ENCODE data around the gene ULBP3. TPM values are rescaled to one million over a fixed set of nuclear protein-coding genes. Genes with fewer than 3 reads are reported as not detected.
A peak's percentile ranks its signal among the peaks of the same experiment; 100 is the strongest.
"Not testable (repeated sequence)": the region's sequence is repeated elsewhere in the genome, so short reads cannot be mapped to it uniquely, and the experiment has no call there.

ULBP3 gene
- total RNA-seq, 2 donors from 2014 or later, result 1.1 TPM

DNA sequence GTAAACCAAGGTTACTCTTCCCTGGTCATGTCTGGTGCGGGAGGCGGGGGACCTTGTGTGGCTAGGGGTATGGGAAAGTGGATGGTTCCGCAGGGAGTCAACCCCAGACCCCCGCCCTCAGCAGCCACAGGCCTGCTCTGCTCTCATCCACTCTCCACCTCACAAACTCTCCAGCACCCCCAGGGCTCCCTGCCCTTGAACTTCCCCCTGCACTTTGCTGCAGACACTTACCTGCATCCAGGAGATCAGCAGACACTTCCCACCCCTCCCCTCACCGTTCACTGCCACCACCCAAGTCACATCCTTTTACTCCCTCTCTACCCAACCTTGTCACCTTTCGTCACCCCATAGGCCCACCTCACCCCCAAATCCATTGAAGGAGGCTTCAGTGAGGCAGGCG lies 39.6 kb downstream of the ULBP3 start:
- Mint-ChIP-seq H3K4me3 (no peak overlapping the region), H3K27me3 (ENCODE audit: low read depth) (peaks cover 83% of the 10 kb centered on the region), H3K27ac (no peak overlapping the region), H3K36me3 (ENCODE audit: insufficient read depth in 2 of 2) (no peaks in the 10 kb centered on the region), H3K9me3 (no peaks in the 10 kb centered on the region), H3K4me1 (ENCODE audit: low read depth) (peaks cover 51% of the 10 kb centered on the region)
- ATAC-seq (replicated peaks in 1 of 2) (no peak), DNase-seq (no peak)

DNA sequence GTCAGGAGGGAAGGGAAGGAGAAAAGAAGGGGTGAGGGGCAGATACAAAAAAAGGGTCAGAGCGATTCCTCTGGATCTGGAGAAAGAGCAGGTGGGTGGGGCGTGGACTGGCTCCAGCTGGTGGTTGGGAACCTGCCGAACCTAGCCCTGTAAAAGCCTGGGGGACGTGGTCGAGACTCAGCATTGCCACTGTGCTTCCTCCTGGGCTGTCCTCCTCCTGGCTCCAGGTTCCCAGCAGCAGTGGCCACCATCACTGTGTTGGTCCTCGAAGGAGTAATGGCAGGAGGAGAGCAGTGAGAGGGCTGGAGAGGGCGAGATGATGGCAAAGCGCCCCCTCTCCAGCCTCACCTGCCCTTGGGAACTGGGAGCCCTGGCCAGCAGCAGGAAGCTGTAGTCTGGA lies 40.1 kb downstream of the ULBP3 start:
- Mint-ChIP-seq H3K27ac (no peak overlapping the region), H3K4me3 (no peak overlapping the region), H3K27me3 (ENCODE audit: low read depth) (peaks cover 82% of the 10 kb centered on the region), H3K9me3 (no peaks in the 10 kb centered on the region), H3K4me1 (ENCODE audit: low read depth) (peaks cover 51% of the 10 kb centered on the region), H3K36me3 (ENCODE audit: insufficient read depth in 2 of 2) (no peaks in the 10 kb centered on the region)
- DNase-seq (no peak), ATAC-seq (replicated peaks in 1 of 2) (no peak)

DNA sequence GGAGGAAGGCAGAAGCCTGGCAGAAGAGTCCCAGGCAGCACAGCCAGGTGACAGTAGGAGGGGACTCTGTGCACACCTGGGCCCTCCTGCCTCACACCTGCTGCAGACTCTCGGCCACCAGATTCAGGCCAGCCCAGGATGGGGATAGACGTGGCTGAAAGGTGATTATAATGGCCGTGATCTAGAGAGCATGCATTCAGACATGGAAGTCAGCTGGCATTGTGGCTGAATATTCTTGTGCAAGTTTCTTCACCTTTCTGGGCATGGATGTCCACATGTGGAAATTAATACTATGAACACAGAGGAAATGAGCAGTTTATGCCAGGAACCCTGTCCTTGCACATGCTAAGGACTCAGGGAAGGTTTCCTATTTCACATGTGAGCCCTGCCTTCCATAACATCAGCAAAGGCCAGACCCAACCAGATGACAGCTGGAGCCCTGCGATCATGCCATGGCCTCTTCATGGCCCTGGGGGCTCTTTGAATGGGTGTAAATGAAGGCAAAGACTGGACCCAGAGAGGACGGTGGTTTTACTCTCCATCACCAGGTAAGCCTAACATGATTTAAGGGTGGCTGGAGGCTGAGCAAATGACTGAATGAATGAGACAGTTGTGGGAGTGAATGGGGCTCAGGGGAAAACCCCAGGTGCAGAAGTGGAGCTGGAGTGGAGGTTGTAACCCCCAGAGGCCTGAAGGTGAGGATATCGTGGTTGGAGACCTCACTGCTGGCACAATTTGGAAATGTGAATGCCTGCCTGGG lies 40.9 kb downstream of the ULBP3 start:
- Mint-ChIP-seq H3K9me3 (no peaks in the 10 kb centered on the region), H3K4me3 (no peak overlapping the region), H3K4me1 (ENCODE audit: low read depth) (peaks cover 51% of the 10 kb centered on the region), H3K27me3 (ENCODE audit: low read depth) (peaks cover 74% of the 10 kb centered on the region), H3K36me3 (ENCODE audit: insufficient read depth in 2 of 2) (no peaks in the 10 kb centered on the region), H3K27ac (no peak overlapping the region)
- ATAC-seq (replicated peaks in 1 of 2), result no peak
- DNase-seq, result no peak

DNA sequence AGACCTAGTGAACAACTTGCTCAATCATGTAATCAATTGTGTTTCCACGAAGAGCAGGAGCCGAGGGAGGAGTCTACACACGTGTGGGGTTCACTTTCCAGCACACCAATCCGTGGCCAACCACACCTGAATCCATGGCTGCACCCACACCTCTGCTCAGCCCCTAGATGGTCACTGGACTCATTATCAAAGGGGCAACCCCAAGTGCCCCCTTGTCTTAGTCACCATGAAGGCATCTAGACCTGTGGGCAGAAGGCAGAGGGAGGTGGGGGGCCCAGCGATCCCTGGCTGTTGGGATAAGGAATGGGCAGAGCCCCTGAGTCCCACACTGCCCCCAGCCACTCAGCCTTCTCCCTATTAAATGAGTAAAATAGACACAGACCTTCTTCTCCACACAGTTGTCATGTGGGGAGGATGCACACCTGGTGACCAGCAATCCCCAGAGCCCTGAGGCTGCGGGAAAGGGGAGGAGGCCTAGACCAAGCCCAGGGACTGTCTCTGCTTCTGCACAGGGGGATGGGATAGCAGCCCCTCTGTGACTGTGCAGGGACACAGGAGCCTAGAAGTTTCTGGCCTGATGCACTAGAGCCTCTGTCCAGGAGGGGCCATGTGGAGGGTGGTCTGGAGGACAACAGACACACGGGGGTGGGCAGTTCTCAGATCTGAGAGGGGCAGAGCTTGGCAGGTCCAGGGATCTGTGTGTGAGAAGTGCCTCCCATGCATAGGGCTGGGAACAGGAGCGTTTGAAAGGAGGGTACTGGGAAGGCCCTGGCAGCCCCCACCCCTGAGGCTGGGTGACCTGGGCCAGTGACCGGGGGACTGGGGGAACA lies 41.7 kb downstream of the ULBP3 start:
- H3K4me1 Mint-ChIP-seq (ENCODE audit: low read depth), result peaks cover 51% of the 10 kb centered on the region
- no peaks in the 10 kb centered on the region for H3K9me3 Mint-ChIP-seq
- no peak for DNase-seq
- no peak overlapping the region for H3K4me3 Mint-ChIP-seq
- no peaks in the 10 kb centered on the region for H3K36me3 Mint-ChIP-seq (ENCODE audit: insufficient read depth in 2 of 2)
- H3K27ac Mint-ChIP-seq, result no peak overlapping the region
- no peak for ATAC-seq (replicated peaks in 1 of 2)
- peaks cover 69% of the 10 kb centered on the region for H3K27me3 Mint-ChIP-seq (ENCODE audit: low read depth)

DNA sequence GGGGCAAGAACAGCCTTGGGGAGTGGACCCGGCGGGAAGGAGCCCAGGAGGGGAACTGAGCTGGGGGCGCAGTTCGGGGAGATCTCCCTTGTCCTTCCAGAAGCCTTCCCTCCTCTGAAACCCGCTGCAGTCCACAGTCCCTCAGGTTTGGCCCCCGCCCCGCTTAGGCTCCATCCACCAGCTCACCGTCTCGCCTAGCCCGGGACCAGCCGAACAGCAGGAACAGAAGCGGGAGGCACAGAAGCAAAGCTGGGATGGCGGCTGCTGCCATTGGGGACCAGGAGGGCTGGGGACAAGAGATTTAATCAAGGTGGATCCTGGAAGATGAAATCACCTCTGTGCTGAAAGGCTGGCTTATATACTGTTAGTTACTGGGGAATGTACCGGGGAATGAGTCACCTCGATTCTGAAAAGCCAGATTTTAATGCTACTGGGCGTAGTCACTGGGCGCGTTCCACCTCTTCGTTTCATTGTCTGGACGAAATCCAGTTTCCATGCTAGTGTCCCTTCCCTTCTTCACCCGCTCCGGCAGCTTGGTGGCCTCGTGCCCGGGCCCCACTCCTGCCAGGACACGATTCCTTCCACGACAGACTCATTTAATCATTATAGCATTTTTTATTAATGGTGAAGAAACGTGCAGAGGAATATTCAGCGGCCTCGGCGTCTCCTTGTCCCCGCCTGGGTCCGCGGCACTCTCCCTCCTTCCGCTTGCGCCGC lies 43.6 kb downstream of the ULBP3 start, which contains the start of gene RAET1L:
RAET1L (minus strand) TSS at position 332 of the 717 bp plus-strand sequence; CDS start at position 271, 61 bp downstream.
- Mint-ChIP-seq H3K36me3 (ENCODE audit: insufficient read depth in 2 of 2) (no peaks in the 10 kb centered on the region), H3K4me1 (ENCODE audit: low read depth) (peaks cover 46% of the 10 kb centered on the region), H3K27me3 (ENCODE audit: low read depth) (peaks cover 70% of the 10 kb centered on the region), H3K27ac (no peak within 1 kb of the TSS), H3K4me3 (peak within 1 kb of the TSS; percentile 7 to 62), H3K9me3 (no peaks in the 10 kb centered on the region)
- DNase-seq (peak; percentile 49 to 61), ATAC-seq (replicated peaks in 1 of 2) (peak; percentile 95 to 96)

DNA sequence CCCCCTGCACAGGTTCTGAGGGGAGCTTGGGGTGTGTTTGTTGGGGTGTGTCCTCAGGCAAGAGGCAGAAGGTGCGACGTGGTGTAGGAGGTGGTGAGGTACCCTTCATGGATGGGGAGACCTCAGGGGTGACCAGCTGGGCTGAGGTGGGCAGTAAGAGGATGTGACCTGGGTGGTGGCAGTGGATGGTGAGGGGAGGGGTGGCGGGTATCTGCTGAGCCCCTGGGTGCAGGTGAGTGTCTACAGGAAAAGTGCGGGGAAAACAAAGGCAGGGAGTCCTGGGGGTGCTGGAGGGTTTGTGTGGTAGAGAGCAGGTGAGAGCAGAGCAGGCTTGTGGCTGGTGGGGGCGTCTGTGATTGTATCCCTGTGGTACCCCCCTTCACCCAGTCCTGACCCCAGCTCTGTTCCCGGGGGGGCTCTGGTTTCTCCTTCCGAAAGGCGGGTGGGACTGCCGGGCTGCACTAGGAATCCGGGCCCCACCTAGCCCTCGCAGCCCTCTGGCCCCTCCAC lies 44.2 kb downstream of the ULBP3 start:
- DNase-seq, result no peak
- Mint-ChIP-seq H3K9me3 (no peaks in the 10 kb centered on the region), H3K36me3 (ENCODE audit: insufficient read depth in 2 of 2) (no peaks in the 10 kb centered on the region), H3K27me3 (ENCODE audit: low read depth) (peaks cover 69% of the 10 kb centered on the region), H3K27ac (no peak overlapping the region), H3K4me1 (ENCODE audit: low read depth) (peaks cover 39% of the 10 kb centered on the region), H3K4me3 (no peak overlapping the region)
- ATAC-seq (replicated peaks in 1 of 2), result no peak

DNA sequence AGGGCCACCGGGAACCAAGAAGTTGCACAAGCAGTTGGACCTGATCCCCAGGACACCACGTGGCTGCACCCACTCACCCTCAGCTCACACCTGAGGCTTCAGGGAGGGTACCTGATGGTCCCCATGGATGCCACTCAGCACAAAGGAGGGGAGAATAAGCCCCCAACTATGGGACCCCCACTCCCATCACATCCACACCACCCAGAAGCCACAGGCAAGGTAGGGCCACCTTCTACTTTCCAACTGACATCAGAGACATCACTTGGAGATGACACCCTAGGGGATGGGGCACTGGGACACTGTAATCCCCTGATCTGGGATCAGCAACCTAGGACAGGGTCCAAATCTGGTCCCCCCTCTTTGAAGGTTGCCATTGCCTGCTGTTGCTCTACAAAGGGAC lies 44.9 kb downstream of the ULBP3 start:
- not testable (repeated sequence) for ATAC-seq (replicated peaks in 1 of 2); H3K27ac Mint-ChIP-seq; H3K4me3 Mint-ChIP-seq; DNase-seq; H3K9me3 Mint-ChIP-seq; H3K36me3 Mint-ChIP-seq (ENCODE audit: insufficient read depth in 2 of 2)
- H3K27me3 Mint-ChIP-seq (ENCODE audit: low read depth), result peaks cover 67% of the 10 kb centered on the region
- H3K4me1 Mint-ChIP-seq (ENCODE audit: low read depth), result peaks cover 32% of the 10 kb centered on the region

DNA sequence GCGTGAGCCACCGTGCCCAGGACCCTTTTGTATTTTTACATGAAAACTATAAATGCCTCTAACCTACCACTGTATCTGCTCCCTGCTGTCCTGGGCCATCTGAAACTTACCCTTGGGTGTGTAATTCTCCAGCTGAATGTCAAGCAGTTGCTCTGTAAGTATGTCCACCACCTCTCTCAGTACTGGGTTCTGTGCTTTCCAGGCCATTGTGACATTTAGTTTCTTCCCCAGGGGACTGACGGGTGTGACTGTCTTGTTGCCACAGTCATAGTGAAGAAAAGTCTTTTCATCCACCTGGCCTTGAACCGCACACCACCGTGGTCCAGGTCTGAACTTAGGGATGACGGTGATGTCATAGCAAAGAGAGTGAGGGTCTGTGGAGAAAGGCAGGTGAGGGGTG lies 47.1 kb downstream of the ULBP3 start:
- not testable (repeated sequence) for H3K4me3 Mint-ChIP-seq
- peaks cover 67% of the 10 kb centered on the region for H3K27me3 Mint-ChIP-seq (ENCODE audit: low read depth)

DNA sequence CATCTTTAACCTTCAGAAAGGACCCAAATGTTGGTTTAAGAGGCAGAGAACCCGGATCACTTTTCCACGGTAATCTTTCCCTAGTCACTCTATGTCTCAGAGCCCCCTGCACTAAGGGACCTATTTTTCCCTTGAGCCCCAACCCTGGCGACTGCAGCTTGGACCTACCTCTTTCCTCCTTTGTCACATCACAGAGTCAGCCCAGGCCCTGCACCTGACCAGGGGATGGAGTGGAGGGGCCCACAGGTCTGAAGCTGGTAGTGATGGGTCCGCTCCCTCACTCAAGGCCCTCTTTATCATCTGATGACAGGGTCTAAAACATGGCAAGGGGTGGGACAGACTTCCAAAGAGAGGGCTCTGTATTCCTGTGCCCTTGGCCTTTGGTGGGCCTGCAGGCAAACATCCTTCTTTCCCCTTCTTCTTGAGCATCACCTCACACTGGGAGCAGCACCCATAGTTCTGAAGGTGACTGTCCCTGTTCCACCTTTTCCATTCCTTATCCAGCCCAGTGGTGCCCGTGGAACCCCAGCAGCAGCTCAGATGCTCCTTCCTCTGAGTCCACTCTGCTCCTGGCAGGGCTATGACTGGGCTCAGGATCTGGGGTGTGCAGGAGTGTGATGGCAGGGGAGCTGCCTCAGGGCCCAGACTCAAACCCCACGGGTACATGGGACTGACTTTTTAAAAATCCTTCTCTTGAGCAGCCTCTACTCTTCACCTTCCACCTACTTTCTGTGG lies 49.9 kb downstream of the ULBP3 start:
- H3K4me1 Mint-ChIP-seq (ENCODE audit: low read depth), result peaks cover 23% of the 10 kb centered on the region
- no peaks in the 10 kb centered on the region for H3K36me3 Mint-ChIP-seq (ENCODE audit: insufficient read depth in 2 of 2)
- H3K9me3 Mint-ChIP-seq, result no peaks in the 10 kb centered on the region
- H3K4me3 Mint-ChIP-seq, result no peak overlapping the region
- DNase-seq (no peak), ATAC-seq (replicated peaks in 1 of 2) (no peak)
- H3K27me3 Mint-ChIP-seq (ENCODE audit: low read depth), result peaks cover 60% of the 10 kb centered on the region
- no peak overlapping the region for H3K27ac Mint-ChIP-seq

More for the DNA sequence above, 47.1 kb downstream of the ULBP3 start:
- not testable (repeated sequence) for ATAC-seq (replicated peaks in 1 of 2); DNase-seq; H3K9me3 Mint-ChIP-seq; H3K36me3 Mint-ChIP-seq (ENCODE audit: insufficient read depth in 2 of 2); H3K27ac Mint-ChIP-seq
- peaks cover 22% of the 10 kb centered on the region for H3K4me1 Mint-ChIP-seq (ENCODE audit: low read depth)

DNA sequence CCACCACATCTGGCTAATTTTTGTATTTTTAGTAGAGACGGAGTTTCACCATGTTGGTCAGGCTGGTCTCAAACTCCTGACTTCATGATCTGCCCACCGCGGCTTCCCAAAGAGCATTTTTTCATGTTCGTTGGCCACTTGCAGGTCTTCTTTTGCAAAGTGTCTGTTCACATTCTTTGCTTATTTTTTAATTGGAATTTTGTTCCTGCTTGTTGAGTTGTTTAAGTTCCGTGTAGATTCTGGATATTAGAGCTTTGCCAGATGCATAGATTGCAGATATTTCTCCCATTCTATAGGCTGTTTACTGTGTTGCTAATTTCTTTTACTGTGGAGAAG lies 51.8 kb downstream of the ULBP3 start:
- Mint-ChIP-seq H3K4me1 (ENCODE audit: low read depth) (peaks cover 30% of the 10 kb centered on the region), H3K27me3 (ENCODE audit: low read depth) (peaks cover 77% of the 10 kb centered on the region)
- not testable (repeated sequence) for H3K36me3 Mint-ChIP-seq (ENCODE audit: insufficient read depth in 2 of 2); H3K4me3 Mint-ChIP-seq; ATAC-seq (replicated peaks in 1 of 2); H3K9me3 Mint-ChIP-seq; H3K27ac Mint-ChIP-seq; DNase-seq

DNA sequence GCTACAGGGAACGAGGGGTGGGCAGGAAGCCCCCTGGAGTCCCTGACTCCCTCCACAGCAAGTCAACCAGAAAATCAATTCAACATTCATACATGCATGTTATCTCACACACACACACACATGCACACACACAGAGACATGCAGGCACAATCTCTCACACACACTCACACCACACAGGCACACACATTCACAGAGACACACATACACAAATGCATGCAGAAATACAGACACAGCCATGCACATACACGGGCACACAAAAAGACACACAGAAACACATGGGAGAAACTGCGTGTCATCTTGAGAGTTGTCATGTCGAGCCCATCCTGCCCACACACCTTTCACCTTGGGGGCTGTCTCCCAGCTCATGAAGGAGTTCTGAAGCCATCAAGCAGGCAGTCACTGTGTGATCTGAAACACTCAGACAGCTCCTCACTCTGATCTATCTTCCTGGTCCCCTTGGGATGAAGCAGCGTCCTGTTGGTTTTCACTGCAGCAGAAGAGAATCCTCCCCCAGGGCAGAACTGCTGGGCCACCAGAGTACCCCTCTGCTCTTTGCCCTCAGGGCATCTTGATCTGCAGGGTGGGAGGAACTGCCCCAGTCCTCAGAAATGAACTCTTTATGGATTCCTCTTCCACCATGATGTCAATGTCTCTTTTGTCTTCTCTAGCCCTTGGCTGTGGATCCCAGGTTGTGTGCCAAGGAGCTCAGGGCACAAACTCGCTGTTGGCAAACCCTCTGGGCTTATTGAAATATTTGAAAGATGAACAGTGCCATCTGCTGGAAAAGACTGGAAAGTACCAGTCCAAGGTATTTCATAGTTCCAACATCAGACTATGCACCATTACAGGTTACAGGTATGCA lies 52.4 kb downstream of the ULBP3 start:
- no peak overlapping the region for H3K4me3 Mint-ChIP-seq
- H3K36me3 Mint-ChIP-seq (ENCODE audit: insufficient read depth in 2 of 2), result no peaks in the 10 kb centered on the region
- peak; percentile 77 to 78 for ATAC-seq (replicated peaks in 1 of 2)
- no peak overlapping the region for H3K27ac Mint-ChIP-seq
- H3K4me1 Mint-ChIP-seq (ENCODE audit: low read depth), result peaks cover 30% of the 10 kb centered on the region
- peaks cover 79% of the 10 kb centered on the region for H3K27me3 Mint-ChIP-seq (ENCODE audit: low read depth)
- no peaks in the 10 kb centered on the region for H3K9me3 Mint-ChIP-seq
- DNase-seq, result peak; percentile 54 to 62
